ENCODE measurements around the gene LRTM2. TPM values are rescaled to one million over a fixed set of nuclear protein-coding genes. Genes with fewer than 3 reads are reported as not detected.
A peak's percentile ranks its signal among the peaks of the same experiment; 100 is the strongest.

The LRTM2 gene
- total RNA-seq, 4 donors from 2014 or later: not detected

- H3K36me3 ChIP-seq: no peaks in the 10 kb centered on the region
- H3K27ac ChIP-seq: peak overlapping the region; percentile 13 to 85 (median 73)
- TF ChIP-seq CTCF (IDR thresholded peaks at IDR 0.05) (no peak), POLR2A (IDR thresholded peaks at IDR 0.05) (no peak)
- intact Hi-C loops (cut with DNase I): loop anchor here (10.0 kb wide), 1 partner anchor 65 kb away; no protein-coding TSS in a partner anchor
- no peaks in the 10 kb centered on the region for H3K27me3 ChIP-seq
- DNase-seq: no peak
- H3K4me3 ChIP-seq (replicated peaks in 1 of 3): no peak overlapping the region
- no peaks in the 10 kb centered on the region for H3K9me3 ChIP-seq
- WGBS, 2 donors: 19 to 25% methylated on average over 1 of the region's 1 CpG
- peaks cover 48 to 53% of the 10 kb centered on the region in 2 donors for H3K4me1 ChIP-seq
Observed at GRCh38 chr12:1779783-1780182, 40.6 kb upstream of the LRTM2 start.

- peaks cover 57 to 59% of the 10 kb centered on the region in 2 donors for H3K4me1 ChIP-seq
- no peaks in the 10 kb centered on the region for H3K9me3 ChIP-seq
- no peaks in the 10 kb centered on the region for H3K36me3 ChIP-seq
- WGBS, 2 donors: 15 to 33% methylated on average over 2 of the region's 2 CpGs
- H3K4me3 ChIP-seq (replicated peaks in 1 of 3): no peak overlapping the region
- TF ChIP-seq CTCF (IDR thresholded peaks at IDR 0.05) (no peak), POLR2A (IDR thresholded peaks at IDR 0.05) (no peak)
- H3K27me3 ChIP-seq: no peaks in the 10 kb centered on the region
- intact Hi-C loops (cut with DNase I): loop anchor here (10.0 kb wide), 1 partner anchor 67 kb away; no protein-coding TSS in a partner anchor
- no peak for DNase-seq
- H3K27ac ChIP-seq: peak overlapping the region; percentile 65 to 85 (median 73)
Observed at GRCh38 chr12:1781772-1782171, 38.6 kb upstream of the LRTM2 start.

GRCh38 chr12:1782215-1782614 is 38.1 kb upstream of the LRTM2 start:
- WGBS, 2 donors: 25 to 36% methylated on average over 2 of the region's 2 CpGs
- intact Hi-C loops (cut with DNase I): loop anchor here (10.0 kb wide), 1 partner anchor 67 kb away; no protein-coding TSS in a partner anchor
- Histone ChIP-seq H3K4me1 (peaks cover 57 to 59% of the 10 kb centered on the region in 2 donors), H3K27ac (peak overlapping the region; percentile 65 to 85 (median 73)), H3K36me3 (no peaks in the 10 kb centered on the region), H3K27me3 (no peaks in the 10 kb centered on the region), H3K9me3 (no peaks in the 10 kb centered on the region), H3K4me3 (replicated peaks in 1 of 3) (no peak overlapping the region)
- DNase-seq: peak in 1 of 2 donors; percentile 29
- no peak for TF ChIP-seq CTCF (IDR thresholded peaks at IDR 0.05)
- no peak for TF ChIP-seq POLR2A (IDR thresholded peaks at IDR 0.05)

GRCh38 chr12:1787714-1788113 is 32.7 kb upstream of the LRTM2 start:
- H3K36me3 ChIP-seq: no peaks in the 10 kb centered on the region

More at GRCh38 chr12:1787714-1788113, 32.7 kb upstream of the LRTM2 start:
- H3K9me3 ChIP-seq: no peaks in the 10 kb centered on the region
- no peak overlapping the region for H3K4me3 ChIP-seq (replicated peaks in 1 of 3)
- intact Hi-C loops (cut with DNase I): loop anchor here (10.0 kb wide), 1 partner anchor 73 kb away; no protein-coding TSS in a partner anchor
- no peak overlapping the region for H3K27ac ChIP-seq
- peaks cover 25 to 37% of the 10 kb centered on the region in 2 donors for H3K4me1 ChIP-seq
- DNase-seq: no peak
- H3K27me3 ChIP-seq: no peaks in the 10 kb centered on the region
- no peak for TF ChIP-seq CTCF (IDR thresholded peaks at IDR 0.05)
- TF ChIP-seq POLR2A (IDR thresholded peaks at IDR 0.05): no peak
- 65 to 85% methylated on average over 6 of the region's 6 CpGs for WGBS, 2 donors
